HEK293 (cell line): ENCODE data around the gene TANC1.

ENCODE experiments used
- CTCF ChIP-seq: fragments of 450-650 bp; formaldehyde crosslinking; IDR thresholded peaks from 2 replicates; pipeline ENCODE4 v1.5.1; 2016; ENCODE audit warnings: missing biosample characterization, missing genetic modification characterization
- GLI4 ChIP-seq: fragments of 450-650 bp; formaldehyde crosslinking; IDR thresholded peaks from 2 replicates; pipeline ENCODE4 v1.5.1; 2016; ENCODE audit warnings: missing biosample characterization, missing genetic modification characterization
- GLIS1 ChIP-seq: fragments of 450-650 bp; formaldehyde crosslinking; IDR thresholded peaks from 2 replicates; pipeline ENCODE4 v1.5.1; 2016; ENCODE audit warnings: missing biosample characterization, missing genetic modification characterization
- PATZ1 ChIP-seq: fragments of 450-650 bp; formaldehyde crosslinking; IDR thresholded peaks from 2 replicates; pipeline ENCODE4 v1.5.1; 2016; ENCODE audit warnings: missing biosample characterization, missing genetic modification characterization
- REPIN1 ChIP-seq: fragments of 450-650 bp; formaldehyde crosslinking; IDR thresholded peaks from 2 replicates; pipeline ENCODE4 v1.5.1; 2017; ENCODE audit warnings: missing biosample characterization, missing genetic modification characterization, low read depth
- REST ChIP-seq: fragments of 450-650 bp; formaldehyde crosslinking; IDR thresholded peaks from 2 replicates; pipeline ENCODE4 v1.5.1; 2016; ENCODE audit warnings: missing biosample characterization, missing genetic modification characterization
- SP7 ChIP-seq: fragments of 450-650 bp; formaldehyde crosslinking; IDR thresholded peaks from 2 replicates; pipeline ENCODE4 v1.5.1; 2016; ENCODE audit warnings: missing biosample characterization, missing genetic modification characterization
- ZEB2 ChIP-seq: fragments of 450-650 bp; formaldehyde crosslinking; IDR thresholded peaks from 2 replicates; pipeline ENCODE4 v1.5.1; 2016; ENCODE audit warnings: missing biosample characterization, missing genetic modification characterization
- ZFP69B ChIP-seq: fragments of 450-650 bp; formaldehyde crosslinking; IDR thresholded peaks from 2 replicates; pipeline ENCODE4 v1.5.1; 2016; ENCODE audit warnings: missing biosample characterization, missing genetic modification characterization
- ZNF157 ChIP-seq: fragments of 450-650 bp; formaldehyde crosslinking; IDR thresholded peaks from 2 replicates; pipeline ENCODE4 v1.5.1; 2016; ENCODE audit warnings: missing biosample characterization, missing genetic modification characterization
- ZNF248 ChIP-seq: fragments of 450-650 bp; formaldehyde crosslinking; IDR thresholded peaks from 2 replicates; pipeline ENCODE4 v1.5.1; 2017; ENCODE audit warnings: missing biosample characterization, missing genetic modification characterization
- ZNF274 ChIP-seq, 2 experiments: fragments of 200-500 bp in 1 of 2; fragments of 450-650 bp in 1 of 2; sonication (Bioruptor generic) in 1 of 2; formaldehyde crosslinking in 1 of 2; IDR thresholded peaks; 2 replicates each; pipeline versions ENCODE4 v1.5.1 to v1.6.1; 2014 to 2016; ENCODE audit warnings: borderline replicate concordance in 1 of 2, inconsistent platforms in 1 of 2, low read length in 1 of 2, missing biosample characterization in 1 of 2, missing genetic modification characterization in 1 of 2
- ZNF292 ChIP-seq: fragments of 450-650 bp; formaldehyde crosslinking; IDR thresholded peaks from 2 replicates; pipeline ENCODE4 v1.5.1; 2016; ENCODE audit warnings: low read depth, missing biosample characterization, missing genetic modification characterization, borderline replicate concordance
- ZNF324 ChIP-seq: fragments of 450-650 bp; formaldehyde crosslinking; IDR thresholded peaks from 2 replicates; pipeline ENCODE4 v1.5.1; 2016; ENCODE audit warnings: missing biosample characterization, missing genetic modification characterization
- ZNF362 ChIP-seq: fragments of 450-650 bp; formaldehyde crosslinking; IDR thresholded peaks from 2 replicates; pipeline ENCODE4 v1.5.1; 2016; ENCODE audit warnings: missing biosample characterization, missing genetic modification characterization
- ZNF394 ChIP-seq: fragments of 450-650 bp; formaldehyde crosslinking; IDR thresholded peaks from 2 replicates; pipeline ENCODE4 v1.5.1; 2016; ENCODE audit warnings: missing biosample characterization, missing genetic modification characterization, mild to moderate bottlenecking, moderate library complexity, borderline replicate concordance
- ZNF433 ChIP-seq: fragments of 450-650 bp; formaldehyde crosslinking; IDR thresholded peaks from 2 replicates; pipeline ENCODE4 v1.5.1; 2016; ENCODE audit warnings: missing biosample characterization, missing genetic modification characterization, low read depth
- ZNF514 ChIP-seq: fragments of 450-650 bp; formaldehyde crosslinking; IDR thresholded peaks from 2 replicates; pipeline ENCODE4 v1.5.1; 2016; ENCODE audit warnings: missing biosample characterization, missing genetic modification characterization
- ZNF530 ChIP-seq: fragments of 450-650 bp; formaldehyde crosslinking; IDR thresholded peaks from 2 replicates; pipeline ENCODE4 v1.5.1; 2016; ENCODE audit warnings: low read depth, missing biosample characterization, missing genetic modification characterization
- ZNF677 ChIP-seq: fragments of 450-650 bp; IDR thresholded peaks from 2 replicates; pipeline ENCODE4 v1.5.0; 2018; ENCODE audit warnings: missing biosample characterization, mild to moderate bottlenecking, missing genetic modification characterization, moderate library complexity
- ZNF830 ChIP-seq: fragments of 450-650 bp; IDR thresholded peaks from 2 replicates; pipeline ENCODE4 v1.5.0; 2018; ENCODE audit warnings: missing biosample characterization, missing genetic modification characterization, low read depth, mild to moderate bottlenecking, moderate library complexity
- ZSCAN16 ChIP-seq: fragments of 450-650 bp; formaldehyde crosslinking; IDR thresholded peaks from 2 replicates; pipeline ENCODE4 v1.5.1; 2016; ENCODE audit warnings: missing biosample characterization, missing genetic modification characterization
- TF ChIP-seq, protein P1 (sequence below): fragments of 450-650 bp; formaldehyde crosslinking; IDR thresholded peaks from 2 replicates; pipeline ENCODE4 v1.5.1; 2016; ENCODE audit warnings: missing biosample characterization, missing genetic modification characterization
- TF ChIP-seq, protein P2 (sequence below): fragments of 450-650 bp; formaldehyde crosslinking; IDR thresholded peaks from 2 replicates; pipeline ENCODE4 v1.5.1; 2016; ENCODE audit warnings: missing biosample characterization, missing genetic modification characterization
- TF ChIP-seq, protein P3 (sequence below): fragments of 450-650 bp; formaldehyde crosslinking; IDR thresholded peaks from 2 replicates; pipeline ENCODE4 v1.5.1; 2016; ENCODE audit warnings: missing biosample characterization, missing genetic modification characterization

The TANC1 gene

DNA sequence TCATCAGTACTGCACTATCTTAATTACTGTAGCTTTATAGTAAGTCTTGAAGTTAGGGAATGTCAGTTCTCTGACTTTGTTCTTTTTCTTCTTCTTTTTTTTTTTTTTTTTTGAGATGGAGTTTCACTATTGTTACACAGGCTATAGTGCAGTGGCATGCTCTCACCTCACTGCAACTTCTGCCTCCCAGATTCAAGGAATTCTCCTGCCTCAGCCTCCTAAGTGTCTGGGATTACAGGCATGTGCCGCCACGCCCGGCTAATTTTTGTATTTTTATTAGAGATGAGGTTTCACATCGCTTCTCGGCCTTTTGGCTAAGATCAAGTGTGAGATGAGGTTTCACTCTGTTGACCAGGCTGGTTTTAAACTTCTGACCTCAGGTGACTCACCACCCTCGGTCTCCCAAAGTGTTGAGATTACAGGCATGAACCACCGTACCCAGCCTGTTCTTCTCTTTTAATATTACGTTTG, 41.9 kb upstream of the TANC1 start (continued):
- TF ChIP-seq, protein P1, sequence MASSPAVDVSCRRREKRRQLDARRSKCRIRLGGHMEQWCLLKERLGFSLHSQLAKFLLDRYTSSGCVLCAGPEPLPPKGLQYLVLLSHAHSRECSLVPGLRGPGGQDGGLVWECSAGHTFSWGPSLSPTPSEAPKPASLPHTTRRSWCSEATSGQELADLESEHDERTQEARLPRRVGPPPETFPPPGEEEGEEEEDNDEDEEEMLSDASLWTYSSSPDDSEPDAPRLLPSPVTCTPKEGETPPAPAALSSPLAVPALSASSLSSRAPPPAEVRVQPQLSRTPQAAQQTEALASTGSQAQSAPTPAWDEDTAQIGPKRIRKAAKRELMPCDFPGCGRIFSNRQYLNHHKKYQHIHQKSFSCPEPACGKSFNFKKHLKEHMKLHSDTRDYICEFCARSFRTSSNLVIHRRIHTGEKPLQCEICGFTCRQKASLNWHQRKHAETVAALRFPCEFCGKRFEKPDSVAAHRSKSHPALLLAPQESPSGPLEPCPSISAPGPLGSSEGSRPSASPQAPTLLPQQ (tag by site-specific recombination) = no peak
- TF ChIP-seq REPIN1 = no peak
- TF ChIP-seq CTCF (tag by site-specific recombination) = no peak
- no peak for TF ChIP-seq ZNF274 (IDR thresholded peaks at IDR 0.05; ENCODE audit: low read length)
- no peak for TF ChIP-seq ZNF274 (tag by site-specific recombination; IDR thresholded peaks at IDR 0.05; ENCODE audit: borderline replicate concordance)
- TF ChIP-seq ZNF292 (tag by site-specific recombination) = no peak
- 0 out of 2 replicates have a peak, but pooled peaks have one; percentile 17 for TF ChIP-seq ZNF362 (tag by site-specific recombination)
- no peak for TF ChIP-seq ZEB2 (tag by site-specific recombination)
- no peak for TF ChIP-seq ZNF394 (tag by site-specific recombination)
- TF ChIP-seq, protein P2, sequence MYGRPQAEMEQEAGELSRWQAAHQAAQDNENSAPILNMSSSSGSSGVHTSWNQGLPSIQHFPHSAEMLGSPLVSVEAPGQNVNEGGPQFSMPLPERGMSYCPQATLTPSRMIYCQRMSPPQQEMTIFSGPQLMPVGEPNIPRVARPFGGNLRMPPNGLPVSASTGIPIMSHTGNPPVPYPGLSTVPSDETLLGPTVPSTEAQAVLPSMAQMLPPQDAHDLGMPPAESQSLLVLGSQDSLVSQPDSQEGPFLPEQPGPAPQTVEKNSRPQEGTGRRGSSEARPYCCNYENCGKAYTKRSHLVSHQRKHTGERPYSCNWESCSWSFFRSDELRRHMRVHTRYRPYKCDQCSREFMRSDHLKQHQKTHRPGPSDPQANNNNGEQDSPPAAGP (tag by site-specific recombination) = no peak
- TF ChIP-seq ZNF514 = no peak
- no peak for TF ChIP-seq ZNF157 (tag by site-specific recombination)
- TF ChIP-seq ZFP69B = no peak
- no peak for TF ChIP-seq ZNF830 (tag by site-specific recombination)
- no peak for TF ChIP-seq GLI4
- no peak for TF ChIP-seq ZNF677
- no peak for TF ChIP-seq ZNF248 (tag by site-specific recombination)
- no peak for TF ChIP-seq ZSCAN16
- no peak for TF ChIP-seq REST
- TF ChIP-seq ZNF530 (tag by site-specific recombination) = no peak
- TF ChIP-seq, protein P3, sequence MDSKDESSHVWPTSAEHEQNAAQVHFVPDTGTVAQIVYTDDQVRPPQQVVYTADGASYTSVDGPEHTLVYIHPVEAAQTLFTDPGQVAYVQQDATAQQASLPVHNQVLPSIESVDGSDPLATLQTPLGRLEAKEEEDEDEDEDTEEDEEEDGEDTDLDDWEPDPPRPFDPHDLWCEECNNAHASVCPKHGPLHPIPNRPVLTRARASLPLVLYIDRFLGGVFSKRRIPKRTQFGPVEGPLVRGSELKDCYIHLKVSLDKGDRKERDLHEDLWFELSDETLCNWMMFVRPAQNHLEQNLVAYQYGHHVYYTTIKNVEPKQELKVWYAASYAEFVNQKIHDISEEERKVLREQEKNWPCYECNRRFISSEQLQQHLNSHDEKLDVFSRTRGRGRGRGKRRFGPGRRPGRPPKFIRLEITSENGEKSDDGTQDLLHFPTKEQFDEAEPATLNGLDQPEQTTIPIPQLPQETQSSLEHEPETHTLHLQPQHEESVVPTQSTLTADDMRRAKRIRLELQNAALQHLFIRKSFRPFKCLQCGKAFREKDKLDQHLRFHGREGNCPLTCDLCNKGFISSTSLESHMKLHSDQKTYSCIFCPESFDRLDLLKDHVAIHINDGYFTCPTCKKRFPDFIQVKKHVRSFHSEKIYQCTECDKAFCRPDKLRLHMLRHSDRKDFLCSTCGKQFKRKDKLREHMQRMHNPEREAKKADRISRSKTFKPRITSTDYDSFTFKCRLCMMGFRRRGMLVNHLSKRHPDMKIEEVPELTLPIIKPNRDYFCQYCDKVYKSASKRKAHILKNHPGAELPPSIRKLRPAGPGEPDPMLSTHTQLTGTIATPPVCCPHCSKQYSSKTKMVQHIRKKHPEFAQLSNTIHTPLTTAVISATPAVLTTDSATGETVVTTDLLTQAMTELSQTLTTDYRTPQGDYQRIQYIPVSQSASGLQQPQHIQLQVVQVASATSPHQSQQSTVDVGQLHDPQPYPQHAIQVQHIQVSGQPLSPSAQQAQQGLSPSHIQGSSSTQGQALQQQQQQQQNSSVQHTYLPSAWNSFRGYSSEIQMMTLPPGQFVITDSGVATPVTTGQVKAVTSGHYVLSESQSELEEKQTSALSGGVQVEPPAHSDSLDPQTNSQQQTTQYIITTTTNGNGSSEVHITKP (tag by site-specific recombination) = peak; percentile 47
- TF ChIP-seq PATZ1 (tag by site-specific recombination) = no peak
- no peak for TF ChIP-seq ZNF324 (tag by site-specific recombination)
- peak; percentile 56 for TF ChIP-seq GLIS1 (tag by site-specific recombination)
- TF ChIP-seq SP7 (tag by site-specific recombination) = peak; percentile 67
- TF ChIP-seq ZNF433 (tag by site-specific recombination) = no peak
